GM18868 (cell line): ENCODE data around the gene MEGF6.

Experiments used
- ATAC-seq: cut with Tn5 transposase; IDR thresholded peaks from one replicate; pipeline ENCODE4 v1.9.1; 2021; ENCODE audit warnings: mild to moderate bottlenecking, moderate library complexity; ENCODE audit not compliant: unreplicated experiment

The MEGF6 gene

DNA sequence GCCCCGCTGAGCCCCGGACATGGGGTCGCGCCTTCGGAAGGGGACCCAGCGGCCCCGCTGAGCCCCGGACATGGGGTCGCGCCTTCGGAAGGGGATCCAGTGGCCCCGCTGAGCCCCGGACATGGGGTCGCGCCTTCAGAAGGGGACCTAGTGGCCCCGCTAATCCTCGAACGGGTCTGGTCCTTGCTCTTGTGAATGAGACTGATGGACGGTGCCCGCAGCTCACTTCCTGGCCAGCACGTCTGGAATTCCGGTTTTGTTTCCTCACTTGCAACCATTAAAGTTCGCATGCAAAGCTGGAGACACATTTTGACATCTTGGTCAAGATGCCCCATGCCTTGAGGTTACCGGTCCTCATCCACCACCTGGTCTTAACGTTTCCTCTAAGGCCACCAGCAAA is 33.0 kb upstream of the MEGF6 start:
- no peak for ATAC-seq

DNA sequence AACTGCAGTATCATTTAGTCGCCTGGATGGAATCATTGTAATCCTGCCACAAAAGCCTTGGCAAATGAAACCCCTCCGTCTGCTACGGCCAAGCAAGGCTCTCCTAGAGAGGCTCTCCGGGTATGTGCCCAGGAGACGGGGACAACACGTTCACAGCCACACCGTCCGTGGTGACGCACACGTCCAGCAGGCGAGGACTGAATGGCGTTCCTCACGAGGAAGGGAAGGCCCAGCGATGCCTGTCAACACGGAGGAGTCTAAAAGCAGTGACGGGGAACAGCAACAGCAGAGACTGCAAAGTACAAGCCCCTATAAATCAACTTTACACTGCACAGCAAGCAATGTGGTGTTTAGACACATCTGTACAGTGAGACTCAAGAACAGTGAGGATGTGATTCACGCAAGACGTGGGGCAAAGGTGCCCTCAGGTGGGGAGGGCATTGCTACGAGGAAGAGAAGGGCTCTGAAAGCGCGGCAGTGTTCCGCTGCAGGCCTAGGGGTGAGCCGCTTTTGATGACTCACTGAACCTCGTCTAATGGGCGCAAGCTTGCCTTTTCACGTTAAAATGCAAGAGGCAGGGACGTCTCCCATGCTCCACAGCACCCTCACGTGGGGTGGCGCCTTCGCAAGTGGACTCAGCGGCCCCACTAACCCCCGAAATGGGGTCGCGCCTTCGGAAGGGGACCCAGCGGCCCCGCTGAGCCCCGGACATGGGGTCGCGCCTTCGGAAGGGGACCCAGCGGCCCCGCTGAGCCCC is 31.8 kb upstream of the MEGF6 start:
- ATAC-seq = no peak

DNA sequence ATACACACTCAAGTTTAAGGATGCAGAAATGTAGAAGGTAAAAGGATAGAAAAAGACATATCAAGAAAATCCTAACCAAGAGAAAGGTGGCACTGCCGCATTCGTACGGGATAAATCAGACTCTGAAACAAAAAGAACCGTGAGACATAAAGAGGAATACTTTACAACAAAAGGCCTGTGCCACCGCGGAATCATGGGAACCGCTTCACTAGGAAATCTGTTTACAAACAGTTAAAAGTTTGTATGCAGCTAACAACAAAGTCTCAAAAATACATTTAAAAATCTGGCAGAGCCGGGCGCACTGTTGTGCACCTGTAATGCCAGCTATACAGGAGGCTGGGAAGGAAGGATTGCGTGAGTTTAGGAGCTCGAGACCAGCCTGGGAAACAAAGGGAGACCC is 30.5 kb upstream of the MEGF6 start:
- ATAC-seq = no peak

- ATAC-seq = no peak
Observed at GRCh38 chr1:3641046-3641760, 29.9 kb upstream of the MEGF6 start.

GRCh38 chr1:3640121-3640837 is 29.0 kb upstream of the MEGF6 start:
- ATAC-seq = no peak

DNA sequence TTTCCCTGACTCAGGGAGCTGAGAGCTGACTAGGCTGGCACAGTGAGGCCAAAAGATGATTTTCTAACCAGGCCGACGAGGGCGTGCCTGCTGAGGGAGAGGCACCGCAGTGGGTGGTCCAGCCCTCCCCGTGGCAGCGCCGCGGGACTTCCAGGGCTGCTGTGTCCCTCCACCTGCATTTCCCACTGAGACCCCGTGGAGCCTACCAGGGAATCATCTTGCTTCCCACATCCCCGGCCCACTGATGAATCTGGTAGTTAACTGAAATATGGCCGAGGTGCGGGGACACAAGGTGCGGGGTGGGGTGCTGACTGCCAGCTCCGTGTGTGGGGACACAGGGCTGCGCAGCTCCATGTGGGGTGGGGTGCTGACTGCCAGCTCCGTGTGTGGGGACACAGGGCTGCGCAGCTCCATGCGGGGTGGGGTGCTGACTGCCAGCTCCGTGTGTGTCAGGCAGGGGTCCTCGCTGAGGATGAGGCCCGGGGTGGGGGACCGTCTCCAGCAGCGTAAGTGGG is 28.1 kb upstream of the MEGF6 start:
- ATAC-seq = no peak

GRCh38 chr1:3638676-3639075 is 27.4 kb upstream of the MEGF6 start:
- ATAC-seq = no peak

DNA sequence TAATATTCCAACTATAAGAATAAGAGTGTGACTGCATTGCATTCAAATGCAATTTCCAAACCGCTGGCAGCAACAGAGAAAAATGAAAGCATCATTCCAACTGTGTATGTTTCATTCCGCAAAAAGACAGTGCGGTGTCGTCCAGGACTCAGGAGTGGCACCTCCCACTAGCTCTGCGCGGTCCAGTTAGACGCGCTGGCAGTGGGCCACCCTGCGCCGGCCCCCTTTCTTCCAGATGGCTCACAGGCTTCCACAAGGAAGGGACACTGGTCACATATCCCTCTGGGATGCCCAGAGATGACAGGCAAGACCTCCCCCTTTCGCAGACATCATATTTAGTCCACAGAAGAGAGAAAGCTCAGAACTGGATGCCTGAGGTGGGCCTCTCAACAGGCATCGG is 26.7 kb upstream of the MEGF6 start:
- no peak for ATAC-seq

DNA sequence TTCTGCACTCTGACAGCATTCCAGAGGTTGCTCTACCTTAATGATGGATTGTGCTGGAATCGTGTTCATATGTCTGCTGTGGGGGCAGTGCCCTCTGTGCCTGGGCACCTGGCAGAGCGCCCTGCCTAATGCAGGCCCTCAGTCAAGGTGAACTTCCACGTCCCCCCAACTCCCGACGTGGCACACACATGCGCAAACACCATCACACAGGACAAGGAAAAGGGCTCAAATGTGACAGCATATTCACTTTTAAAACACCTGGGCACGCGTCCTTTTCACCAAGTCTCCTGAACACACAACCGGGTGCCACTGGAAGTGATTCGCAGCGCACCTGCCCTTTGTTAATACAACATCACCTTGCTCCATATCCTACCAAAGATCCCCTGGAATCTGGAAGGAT is 25.2 kb upstream of the MEGF6 start:
- no peak for ATAC-seq

GRCh38 chr1:3636080-3636479 is 24.8 kb upstream of the MEGF6 start:
- ATAC-seq = no peak

- no peak for ATAC-seq
Observed at GRCh38 chr1:3634059-3634800, 22.9 kb upstream of the MEGF6 start.

GRCh38 chr1:3633344-3634058 is 22.2 kb upstream of the MEGF6 start:
- no peak for ATAC-seq

DNA sequence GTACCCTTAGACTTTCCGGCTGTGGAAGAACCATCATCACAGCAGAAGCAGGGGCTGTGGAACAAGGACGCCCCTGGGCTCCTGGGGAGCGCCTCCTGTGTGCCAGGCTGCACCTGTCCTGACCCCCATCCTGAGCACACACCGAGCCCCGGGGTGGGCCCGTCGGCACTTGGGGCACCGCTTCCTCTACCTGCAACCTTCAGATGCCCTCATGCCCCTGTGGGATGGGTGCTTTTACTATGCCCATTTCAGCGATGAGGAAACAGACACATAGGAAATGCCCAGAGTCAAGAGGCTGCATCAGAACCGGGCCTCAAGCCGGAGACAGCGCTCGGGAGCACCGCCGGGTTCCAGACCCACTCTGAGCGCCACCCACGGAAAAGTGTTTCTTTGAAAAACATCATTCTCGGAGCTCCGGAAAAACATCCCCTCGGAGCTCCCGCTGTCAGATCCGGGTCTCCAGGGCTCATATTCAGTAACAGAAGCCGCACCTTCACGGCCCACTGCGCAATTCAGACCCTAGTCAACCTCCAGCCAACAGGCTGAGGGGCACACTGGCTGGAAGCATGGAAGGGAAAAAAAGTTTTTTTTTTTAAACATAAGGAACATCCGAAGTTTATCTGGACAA is 21.5 kb upstream of the MEGF6 start:
- ATAC-seq = no peak

DNA sequence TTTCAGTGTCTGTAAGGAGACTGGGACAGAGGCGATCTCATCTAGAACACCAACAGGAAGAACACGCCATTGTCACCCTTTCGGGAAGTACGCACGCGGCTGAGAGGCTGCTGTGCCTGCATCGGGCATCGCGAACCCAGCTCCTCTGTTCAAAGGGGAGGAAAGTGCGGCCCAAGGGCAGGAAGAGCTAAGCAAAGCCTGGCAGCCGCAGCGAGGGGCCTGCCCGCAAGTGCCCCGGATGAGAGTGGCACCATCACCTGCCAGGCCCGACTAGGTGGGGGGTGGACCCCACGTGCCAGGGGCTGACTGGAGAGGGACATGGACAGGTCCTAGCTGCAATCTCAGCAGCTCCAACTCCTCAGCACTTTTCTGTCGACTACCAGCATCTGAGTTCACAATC is 21.0 kb upstream of the MEGF6 start:
- no peak for ATAC-seq

DNA sequence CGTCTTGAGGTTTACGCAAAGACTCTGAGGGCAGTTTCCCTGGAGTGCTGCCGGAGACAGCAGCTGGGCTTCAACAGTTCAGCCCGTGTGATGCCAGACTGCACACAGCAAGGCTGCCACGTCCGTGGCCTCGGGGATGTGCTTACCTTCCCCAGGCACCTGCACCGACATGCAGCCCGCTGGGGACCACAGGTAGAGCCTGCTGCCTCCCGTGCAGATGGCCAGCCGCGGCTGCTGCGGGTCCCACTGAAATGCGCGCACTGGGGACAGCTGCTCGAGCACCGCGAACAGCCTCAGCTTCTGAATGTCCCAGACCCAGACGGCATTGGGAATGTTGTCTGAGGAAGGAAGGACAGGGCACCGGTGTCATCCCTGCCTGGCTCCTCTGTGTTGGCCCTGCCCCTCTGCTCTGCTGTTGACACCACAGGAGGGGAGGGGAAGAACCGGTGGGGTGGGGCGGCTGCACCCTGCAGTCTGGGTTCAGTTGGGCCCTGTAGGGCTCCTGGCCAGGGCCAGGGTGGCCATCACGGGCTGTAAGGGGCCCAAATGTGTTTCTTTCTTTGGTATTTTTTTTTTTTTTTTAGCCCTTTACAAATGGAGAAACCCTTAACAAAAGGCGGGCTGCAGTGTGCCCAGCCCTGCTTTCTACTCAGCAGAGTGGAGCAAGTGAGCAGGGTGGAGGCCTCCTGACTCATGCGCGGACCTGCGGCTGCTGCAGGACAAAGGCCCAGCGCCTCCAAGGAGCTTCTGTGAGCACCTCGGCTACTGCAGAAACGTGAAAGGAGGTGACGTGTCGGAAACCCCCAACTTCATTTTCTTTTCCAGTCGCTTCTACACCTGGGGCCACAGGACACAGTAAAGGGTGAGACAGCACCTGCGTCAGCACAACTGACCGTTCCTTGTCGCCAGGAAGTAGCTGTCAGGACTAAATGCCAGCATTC is 20.3 kb upstream of the MEGF6 start:
- no peak for ATAC-seq

DNA sequence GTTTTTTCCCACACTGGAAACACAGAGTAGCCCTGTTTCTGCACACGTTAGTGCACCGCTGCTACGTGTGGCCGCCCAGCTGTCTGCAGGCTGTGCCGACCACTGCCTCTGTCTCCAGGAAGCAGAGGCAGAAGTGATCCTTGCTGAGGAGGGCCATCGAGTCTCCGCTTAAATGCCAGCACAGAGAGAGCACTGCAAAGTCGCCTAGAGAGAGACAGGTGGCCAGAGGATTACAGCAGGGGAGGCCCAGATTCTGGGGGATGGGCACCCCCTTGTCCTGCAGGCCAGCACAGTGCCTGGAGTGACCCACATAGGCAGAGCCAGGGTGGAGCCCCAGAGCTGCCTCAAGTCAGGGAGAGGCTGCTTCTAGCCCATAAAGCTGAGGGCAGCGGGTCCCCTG is 19.6 kb upstream of the MEGF6 start:
- ATAC-seq = no peak

GRCh38 chr1:3630161-3630611 is 18.9 kb upstream of the MEGF6 start:
- no peak for ATAC-seq

- no peak for ATAC-seq
Observed at GRCh38 chr1:3629561-3630160, 18.4 kb upstream of the MEGF6 start.
